Caco-2 (cell line): ENCODE results near the gene KLF1. TPM values are rescaled to one million over a fixed set of nuclear protein-coding genes. Genes with fewer than 3 reads are reported as not detected.

Source experiments
- BruUV-seq: library from RNA; stranded (reverse); fragments of 400-500 nt; replicated peaks from 2 replicates; lab custom pipeline; 2021; lab: Mats Ljungman, UMichigan
- CTCF ChIA-PET: fragments of 300-600 bp; sonication (Branson Sonifier 250); formaldehyde crosslinking; loops from one replicate; lab custom pipeline; 2022; ENCODE audit warnings: antibody characterized with exemption; lab: Charles Lee
- POLR2A ChIA-PET: fragments of 300-600 bp; sonication (Branson Sonifier 250); formaldehyde crosslinking; loops from one replicate; lab custom pipeline; 2022; ENCODE audit warnings: antibody characterized with exemption; lab: Charles Lee
- DNase-seq, 2 experiments: peaks; one replicate each; pipeline versions ENCODE4 v3.0.0 to v3.0.0-alpha.2; 2020 to 2022
- H3K27me3 ChIP-seq: replicated peaks from 2 replicates; pipeline ENCODE4 v1.6.0; 2011; ENCODE audit warnings: low read length; ENCODE audit not compliant: control insufficient read depth, insufficient read depth
- H3K36me3 ChIP-seq: 2 replicates; pipeline ENCODE4 v1.5.1; 2011; ENCODE audit warnings: low read length; ENCODE audit not compliant: control insufficient read depth, insufficient read depth
- H3K4me1 ChIP-seq: fragments of 250-450 bp; sonication (Bioruptor Pico); 2 replicates; pipeline ENCODE4 v1.5.1; 2020; ENCODE audit warnings: mild to moderate bottlenecking
- H3K4me3 ChIP-seq: 2 replicates; pipeline ENCODE4 v1.5.1; 2011; ENCODE audit warnings: low read depth, mild to moderate bottlenecking, control low read depth, low read length
- H3K9me3 ChIP-seq: fragments of 250-450 bp; sonication (Bioruptor Pico); 2 replicates; pipeline ENCODE4 v1.5.1; 2020; ENCODE audit warnings: mild to moderate bottlenecking, moderate library complexity
- H3K27ac Mint-ChIP-seq: one replicate; pipeline ENCODE4 v1.8.0; 2022; ENCODE audit warnings: mixed read lengths; ENCODE audit not compliant: unreplicated experiment
- H3K27me3 Mint-ChIP-seq: one replicate; pipeline ENCODE4 v1.8.0; 2022; ENCODE audit warnings: mixed read lengths; ENCODE audit not compliant: insufficient read depth, unreplicated experiment
- H3K36me3 Mint-ChIP-seq: one replicate; pipeline ENCODE4 v1.8.0; 2022; ENCODE audit warnings: mild to moderate bottlenecking, mixed read lengths; ENCODE audit not compliant: insufficient read depth, unreplicated experiment
- H3K4me1 Mint-ChIP-seq: one replicate; pipeline ENCODE4 v1.8.0; 2022; ENCODE audit warnings: low read depth, mixed read lengths; ENCODE audit not compliant: unreplicated experiment
- H3K4me3 Mint-ChIP-seq: one replicate; pipeline ENCODE4 v1.8.0; 2022; ENCODE audit warnings: mild to moderate bottlenecking, moderate library complexity, mixed read lengths; ENCODE audit not compliant: unreplicated experiment
- H3K9me3 Mint-ChIP-seq: one replicate; pipeline ENCODE4 v1.8.0; 2022; ENCODE audit warnings: mixed read lengths; ENCODE audit not compliant: unreplicated experiment
- intact Hi-C: fragments of 100-400 bp; cut with micrococcal nuclease; formaldehyde crosslinking; loops from one replicate; pipeline ENCODE4 v1.10.0; 2022; ENCODE audit not compliant: unreplicated experiment
- total RNA-seq: library from RNA; stranded (reverse); gene quantifications from 2 replicates; pipeline ENCODE4 v1.2.3, GENCODE V29; 2022
- TF ChIP-seq, protein P1 (sequence below), 2 experiments: fragments of 200-600 bp in 1 of 2; IDR thresholded peaks; 1 replicate in 1 of 2; 2 replicates in 1 of 2; pipeline versions ENCODE4 v1.5.1 to v1.8.0; 2011 to 2022; ENCODE audit warnings: antibody characterized with exemption in 1 of 2, control low read depth in 1 of 2, inconsistent platforms in 1 of 2, low read depth in 1 of 2, low read length in 1 of 2, mild to moderate bottlenecking in 1 of 2, moderate library complexity in 1 of 2; ENCODE audit not compliant: insufficient read depth in 1 of 2, severe bottlenecking in 1 of 2, unreplicated experiment in 1 of 2

KLF1 gene
- total RNA-seq, 1 experiment from 2014 or later: not detected

DNA sequence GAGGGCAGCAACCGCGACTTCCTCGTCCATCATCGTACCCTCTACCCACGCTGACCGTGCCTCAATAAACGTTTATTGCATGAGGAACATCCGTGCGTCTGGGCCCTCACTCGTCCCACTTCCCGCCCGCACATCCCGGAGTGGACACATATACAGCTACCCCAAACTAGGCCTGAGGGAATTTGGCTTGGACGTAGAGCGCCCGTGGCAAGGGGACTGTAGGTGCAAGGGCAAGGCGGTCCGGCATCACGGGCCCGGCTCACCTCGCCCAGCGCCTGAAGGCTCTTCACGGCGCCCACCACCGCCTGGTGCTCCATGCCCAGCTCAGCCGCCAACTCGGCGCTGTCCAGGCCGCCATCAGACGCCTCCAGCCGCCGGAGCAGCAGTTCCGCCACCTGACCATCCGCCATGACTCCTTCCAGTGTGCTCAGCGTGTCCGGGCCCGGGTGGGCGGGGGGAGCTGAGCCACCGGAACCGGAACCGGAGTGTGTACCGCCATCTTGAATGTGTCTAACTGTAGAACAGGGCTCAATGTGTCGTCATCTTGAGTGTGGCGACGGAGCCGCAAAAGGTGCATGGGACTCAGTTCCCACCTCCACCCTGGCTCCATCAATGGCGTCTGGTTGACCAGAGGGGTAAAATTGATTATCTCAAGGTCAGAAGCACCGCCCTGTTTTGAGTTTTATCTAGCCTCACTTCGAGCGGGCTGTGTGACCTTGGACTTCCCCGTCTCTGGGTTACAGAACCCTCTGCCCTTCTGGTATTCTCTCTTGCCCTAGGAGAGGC lies 46.5 kb upstream of the KLF1 start, which contains the start of gene FARSA:
FARSA (minus strand) TSS at position 425 of the 786 bp plus-strand sequence; CDS start at position 410, 15 bp downstream.
- Mint-ChIP-seq H3K9me3 (no peaks in the 10 kb centered on the region), H3K27ac (peak within 1 kb of the TSS; percentile 91), H3K27me3 (peaks cover 3% of the 10 kb centered on the region), H3K4me1 (peaks cover 22% of the 10 kb centered on the region), H3K36me3 (peaks cover 50% of the 10 kb centered on the region), H3K4me3 (peak within 1 kb of the TSS; percentile 98)
- peak; percentile 87 to 90 for DNase-seq
- BruUV-seq: TSS peak; percentile 64
- Histone ChIP-seq H3K36me3 (peaks cover 4% of the 10 kb centered on the region), H3K27me3 (no peaks in the 10 kb centered on the region), H3K4me3 (peak within 1 kb of the TSS; percentile 90), H3K4me1 (0 out of 2 replicates have a peak, but pooled peaks cover 13% of the 10 kb centered on the region), H3K9me3 (no peaks in the 10 kb centered on the region)
- intact Hi-C loops: no loop called here
- POLR2A ChIA-PET: interaction anchor here (0.6 to 1.4 kb wide), 6 partner anchors 12 to 1563 kb away, joined by 3 to 9 read pairs (median 4); partner anchors contain the start of genes GCDH and SYCE2
- TF ChIP-seq, protein P1, sequence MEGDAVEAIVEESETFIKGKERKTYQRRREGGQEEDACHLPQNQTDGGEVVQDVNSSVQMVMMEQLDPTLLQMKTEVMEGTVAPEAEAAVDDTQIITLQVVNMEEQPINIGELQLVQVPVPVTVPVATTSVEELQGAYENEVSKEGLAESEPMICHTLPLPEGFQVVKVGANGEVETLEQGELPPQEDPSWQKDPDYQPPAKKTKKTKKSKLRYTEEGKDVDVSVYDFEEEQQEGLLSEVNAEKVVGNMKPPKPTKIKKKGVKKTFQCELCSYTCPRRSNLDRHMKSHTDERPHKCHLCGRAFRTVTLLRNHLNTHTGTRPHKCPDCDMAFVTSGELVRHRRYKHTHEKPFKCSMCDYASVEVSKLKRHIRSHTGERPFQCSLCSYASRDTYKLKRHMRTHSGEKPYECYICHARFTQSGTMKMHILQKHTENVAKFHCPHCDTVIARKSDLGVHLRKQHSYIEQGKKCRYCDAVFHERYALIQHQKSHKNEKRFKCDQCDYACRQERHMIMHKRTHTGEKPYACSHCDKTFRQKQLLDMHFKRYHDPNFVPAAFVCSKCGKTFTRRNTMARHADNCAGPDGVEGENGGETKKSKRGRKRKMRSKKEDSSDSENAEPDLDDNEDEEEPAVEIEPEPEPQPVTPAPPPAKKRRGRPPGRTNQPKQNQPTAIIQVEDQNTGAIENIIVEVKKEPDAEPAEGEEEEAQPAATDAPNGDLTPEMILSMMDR (IDR thresholded peaks at IDR 0.05; ENCODE audit: insufficient read depth in 1 of 2, low read depth in 1 of 2, low read length in 1 of 2, severe bottlenecking in 1 of 2, unreplicated experiment in 1 of 2): no peak
- CTCF ChIA-PET: interaction anchor here (0.6 to 1.3 kb wide), 3 partner anchors 32 to 121 kb away, joined by 3 to 4 read pairs (median 4); no protein-coding TSS in a partner anchor

DNA sequence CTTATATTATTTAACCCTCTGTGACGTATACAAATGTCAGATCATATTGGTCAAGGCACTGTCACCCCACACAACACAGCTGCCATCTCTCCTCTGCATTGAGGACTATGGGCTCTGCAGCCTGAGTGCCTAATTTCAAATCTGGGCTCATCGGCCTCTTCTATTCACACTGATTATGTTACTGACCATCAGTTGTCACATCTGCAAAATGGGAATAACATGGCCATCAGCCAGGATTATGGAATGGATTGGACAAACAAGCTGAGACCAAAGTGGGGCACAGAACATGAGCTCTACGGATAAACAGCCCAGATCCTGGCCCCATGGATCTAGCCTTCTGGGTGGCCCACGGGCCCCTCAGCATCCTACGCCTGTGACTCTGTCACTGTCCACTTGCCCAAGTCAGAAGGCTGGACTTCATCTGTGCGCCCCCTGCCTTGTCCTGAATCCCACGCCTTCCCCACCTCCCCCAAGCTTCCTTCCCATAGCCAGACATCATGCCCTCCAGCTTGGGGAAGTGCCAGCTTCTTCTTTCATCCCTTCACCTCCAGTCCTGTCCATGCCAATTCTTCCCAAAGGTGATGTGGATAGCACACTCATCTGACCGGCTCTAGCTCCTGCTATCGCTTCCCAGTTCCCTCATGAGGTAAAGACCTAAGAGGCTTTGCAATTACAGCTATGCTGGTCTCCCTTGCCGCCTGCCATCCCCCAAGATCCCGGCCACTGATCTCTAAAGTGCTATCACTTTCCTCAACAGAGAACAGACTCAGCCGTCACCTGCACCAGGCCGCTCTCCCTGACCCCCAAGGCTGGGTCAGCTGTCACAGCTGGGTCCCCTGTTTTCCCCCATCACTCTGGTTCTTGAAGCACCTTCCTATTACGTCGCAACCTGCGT lies 45.6 kb upstream of the KLF1 start:
- TF ChIP-seq, protein P1 (IDR thresholded peaks at IDR 0.05; ENCODE audit: insufficient read depth in 1 of 2, low read depth in 1 of 2, low read length in 1 of 2, severe bottlenecking in 1 of 2, unreplicated experiment in 1 of 2): no peak
- H3K27me3 Mint-ChIP-seq: no peaks in the 10 kb centered on the region
- H3K4me1 Mint-ChIP-seq: peaks cover 19% of the 10 kb centered on the region
- BruUV-seq: no TSS peak
- intact Hi-C loops: no loop called here
- H3K9me3 Mint-ChIP-seq: no peaks in the 10 kb centered on the region
- peak overlapping the region; percentile 90 for H3K4me3 ChIP-seq
- peak overlapping the region; percentile 91 for H3K27ac Mint-ChIP-seq
- peaks cover 4% of the 10 kb centered on the region for H3K36me3 ChIP-seq
- H3K36me3 Mint-ChIP-seq: peaks cover 48% of the 10 kb centered on the region
- no peak for DNase-seq
- H3K4me1 ChIP-seq: 0 out of 2 replicates have a peak, but pooled peaks cover 13% of the 10 kb centered on the region
- no peaks in the 10 kb centered on the region for H3K9me3 ChIP-seq
- ChIA-PET POLR2A (interaction anchor here (0.8 to 1.4 kb wide), 3 partner anchors 12 to 41 kb away, joined by 5 to 9 read pairs (median 5); partner anchors contain the start of gene GCDH), CTCF (interaction anchor here (0.9 to 1.3 kb wide), 2 partner anchors 33 to 48 kb away, joined by 4 read pairs; no protein-coding TSS in a partner anchor)
- peak overlapping the region; percentile 98 for H3K4me3 Mint-ChIP-seq
- H3K27me3 ChIP-seq: no peaks in the 10 kb centered on the region
